ENCODE data around the gene DPYSL5.

DPYSL5 gene

GRCh38 chr2:26807788-26808460, 40.0 kb upstream of the DPYSL5 start:
- TF ChIP-seq FOXM1 (IDR thresholded peaks at IDR 0.05; ENCODE audit: borderline replicate concordance) (no peak), BHLHE40 (IDR thresholded peaks at IDR 0.05; ENCODE audit: borderline replicate concordance) (no peak), TARDBP (IDR thresholded peaks at IDR 0.05) (no peak), SUZ12 (IDR thresholded peaks at IDR 0.05) (no peak), FOXK2 (IDR thresholded peaks at IDR 0.05) (no peak), ZNF384 (IDR thresholded peaks at IDR 0.05) (no peak)
- ChIA-PET POLR2A (no interaction called here), CTCF (interaction anchor here (0.6 kb wide), 1 partner anchor 115 kb away, joined by 4 read pairs; no protein-coding TSS in a partner anchor)
- DNase-seq (ENCODE audit: extremely low spot score): no peak

- DNase-seq (ENCODE audit: extremely low spot score): no peak
- TF ChIP-seq ARNT (IDR thresholded peaks at IDR 0.05) (no peak), FOXA1 (IDR thresholded peaks at IDR 0.05) (no peak), PKNOX1 (IDR thresholded peaks at IDR 0.05) (no peak)
- CTCF ChIA-PET: no interaction called here
- POLR2A ChIA-PET: no interaction called here
These were observed 38.7 kb upstream of the DPYSL5 start for GRCh38 chr2:26809211-26809610.

GRCh38 chr2:26809876-26810577, 37.9 kb upstream of the DPYSL5 start:
- POLR2A ChIA-PET: no interaction called here
- TF ChIP-seq ELF4 (IDR thresholded peaks at IDR 0.05): no peak
- TF ChIP-seq HDGF (IDR thresholded peaks at IDR 0.05; ENCODE audit: borderline replicate concordance): no peak
- TF ChIP-seq ZNF384 (IDR thresholded peaks at IDR 0.05): no peak
- no peak for TF ChIP-seq FOXA1 (IDR thresholded peaks at IDR 0.05)
- no peak for TF ChIP-seq FOXK2 (IDR thresholded peaks at IDR 0.05)
- no peak for TF ChIP-seq ARNT (IDR thresholded peaks at IDR 0.05)
- no peak for TF ChIP-seq TARDBP (IDR thresholded peaks at IDR 0.05)
- TF ChIP-seq CTBP1 (IDR thresholded peaks at IDR 0.05; ENCODE audit: borderline replicate concordance): no peak
- no peak for TF ChIP-seq FOXM1 (IDR thresholded peaks at IDR 0.05; ENCODE audit: borderline replicate concordance)
- TF ChIP-seq SP1 (IDR thresholded peaks at IDR 0.05): no peak
- no peak for TF ChIP-seq NFRKB (IDR thresholded peaks at IDR 0.05)
- TF ChIP-seq PKNOX1 (IDR thresholded peaks at IDR 0.05): no peak
- TF ChIP-seq BHLHE40 (IDR thresholded peaks at IDR 0.05; ENCODE audit: borderline replicate concordance): no peak
- TF ChIP-seq SUZ12 (IDR thresholded peaks at IDR 0.05): no peak
- CTCF ChIA-PET: interaction anchor here (1.0 kb wide), 1 partner anchor 36 kb away, joined by 3 read pairs; no protein-coding TSS in a partner anchor
- DNase-seq (ENCODE audit: extremely low spot score): no peak

GRCh38 chr2:26811261-26811660, 36.7 kb upstream of the DPYSL5 start:
- CTCF ChIA-PET: no interaction called here
- no peak for DNase-seq (ENCODE audit: extremely low spot score)
- TF ChIP-seq HDGF (IDR thresholded peaks at IDR 0.05; ENCODE audit: borderline replicate concordance): no peak
- no peak for TF ChIP-seq CTBP1 (IDR thresholded peaks at IDR 0.05; ENCODE audit: borderline replicate concordance)
- no peak for TF ChIP-seq SP1 (IDR thresholded peaks at IDR 0.05)
- no peak for TF ChIP-seq SUZ12 (IDR thresholded peaks at IDR 0.05)
- no peak for TF ChIP-seq ELF4 (IDR thresholded peaks at IDR 0.05)
- TF ChIP-seq PKNOX1 (IDR thresholded peaks at IDR 0.05): no peak
- TF ChIP-seq NFRKB (IDR thresholded peaks at IDR 0.05): no peak
- no peak for TF ChIP-seq FOXK2 (IDR thresholded peaks at IDR 0.05)
- no peak for TF ChIP-seq ARNT (IDR thresholded peaks at IDR 0.05)
- TF ChIP-seq FOXA1 (IDR thresholded peaks at IDR 0.05): no peak
- no peak for TF ChIP-seq L3MBTL2 (conservative IDR thresholded peaks at IDR 0.05)
- TF ChIP-seq ZNF384 (IDR thresholded peaks at IDR 0.05): no peak
- TF ChIP-seq LEF1 (IDR thresholded peaks at IDR 0.05; ENCODE audit: borderline replicate concordance): no peak
- no peak for TF ChIP-seq BHLHE40 (IDR thresholded peaks at IDR 0.05; ENCODE audit: borderline replicate concordance)
- TF ChIP-seq TARDBP (IDR thresholded peaks at IDR 0.05): no peak
- TF ChIP-seq FOXM1 (IDR thresholded peaks at IDR 0.05; ENCODE audit: borderline replicate concordance): no peak
- POLR2A ChIA-PET: no interaction called here

- POLR2A ChIA-PET: no interaction called here
- DNase-seq (ENCODE audit: extremely low spot score): no peak
- no peak for TF ChIP-seq PKNOX1 (IDR thresholded peaks at IDR 0.05)
- no peak for TF ChIP-seq FOXA1 (IDR thresholded peaks at IDR 0.05)
- TF ChIP-seq SP1 (IDR thresholded peaks at IDR 0.05): no peak
- TF ChIP-seq ARNT (IDR thresholded peaks at IDR 0.05): no peak
- no peak for TF ChIP-seq L3MBTL2 (conservative IDR thresholded peaks at IDR 0.05)
- no peak for TF ChIP-seq ZNF384 (IDR thresholded peaks at IDR 0.05)
- no peak for TF ChIP-seq FOXM1 (IDR thresholded peaks at IDR 0.05; ENCODE audit: borderline replicate concordance)
- no peak for TF ChIP-seq HDGF (IDR thresholded peaks at IDR 0.05; ENCODE audit: borderline replicate concordance)
- TF ChIP-seq FOXK2 (IDR thresholded peaks at IDR 0.05): no peak
- CTCF ChIA-PET: no interaction called here
These were observed 35.9 kb upstream of the DPYSL5 start for GRCh38 chr2:26811791-26812694.

Measured in HEK293T (cell line).